ENCODE results near the gene RBFOX2.
"Not testable (repeated sequence)": the region's sequence is repeated elsewhere in the genome, so short reads cannot be mapped to it uniquely, and the experiment has no call there.

Gene RBFOX2

GRCh38 chr22:35728639-35729308, 299.9 kb downstream of the RBFOX2 start:
- peak in 1 of 2 donors; percentile 4 for DNase-seq

- DNase-seq, result no peak
Observed at GRCh38 chr22:35727436-35727835, 301.2 kb downstream of the RBFOX2 start.

GRCh38 chr22:35726933-35727332, 301.7 kb downstream of the RBFOX2 start:
- DNase-seq, result no peak

GRCh38 chr22:35726398-35726797, 302.2 kb downstream of the RBFOX2 start:
- DNase-seq, result no peak

- DNase-seq, result no peak
Observed at GRCh38 chr22:35725521-35725920, 303.1 kb downstream of the RBFOX2 start.

- no peak for DNase-seq
Observed at GRCh38 chr22:35721960-35722359, 306.7 kb downstream of the RBFOX2 start.

GRCh38 chr22:35719212-35719875, 309.3 kb downstream of the RBFOX2 start:
- no peak for DNase-seq

- no peak for DNase-seq
Observed at GRCh38 chr22:35717572-35717971, 311.1 kb downstream of the RBFOX2 start, which contains the start of gene APOL5. Gene APOL5, plus strand, starts transcription at chr22:35717872. Its CDS starts 0 bp downstream, at chr22:35717872.

- DNase-seq, result no peak
Observed at GRCh38 chr22:35712672-35713071, 316.0 kb downstream of the RBFOX2 start.

- no peak for DNase-seq
Observed at GRCh38 chr22:35711336-35711735, 317.3 kb downstream of the RBFOX2 start.

GRCh38 chr22:35708917-35709316, 319.7 kb downstream of the RBFOX2 start:
- no peak for DNase-seq

- DNase-seq, result no peak
Observed at GRCh38 chr22:35708453-35708852, 320.2 kb downstream of the RBFOX2 start.

GRCh38 chr22:35705141-35705540, 323.5 kb downstream of the RBFOX2 start:
- DNase-seq, result no peak

GRCh38 chr22:35703861-35704584, 324.6 kb downstream of the RBFOX2 start:
- DNase-seq, result no peak

GRCh38 chr22:35699852-35700251, 328.8 kb downstream of the RBFOX2 start:
- DNase-seq, result not testable (repeated sequence)

- DNase-seq, result no peak
Observed at GRCh38 chr22:35697142-35697541, 331.5 kb downstream of the RBFOX2 start.

- no peak for DNase-seq
Observed at GRCh38 chr22:35695202-35695601, 333.4 kb downstream of the RBFOX2 start.

- DNase-seq, result no peak
Observed at GRCh38 chr22:35690001-35690400, 338.6 kb downstream of the RBFOX2 start.

- DNase-seq, result no peak
Observed at GRCh38 chr22:35688913-35689675, 339.5 kb downstream of the RBFOX2 start.
